Measurements from ENCODE around the gene SATB1.

The SATB1 gene

GRCh38 chr3:18431266-18431665, 6.1 kb upstream of the SATB1 start:
- DNase-seq, result no peak

GRCh38 chr3:18428991-18429745, 4.0 kb upstream of the SATB1 start:
- no peak for DNase-seq

GRCh38 chr3:18428036-18428435, 2.9 kb upstream of the SATB1 start:
- DNase-seq, result no peak

- DNase-seq, result no peak
These were observed 1.6 kb upstream of the SATB1 start for GRCh38 chr3:18426597-18427193.

- no peak for DNase-seq
These were observed 610 bp upstream of the SATB1 start for GRCh38 chr3:18425641-18426257.

GRCh38 chr3:18424213-18424728, 868 bp downstream of the SATB1 start:
- DNase-seq, result no peak

GRCh38 chr3:18423401-18424212, 1.5 kb downstream of the SATB1 start:
- peak; percentile 70 for DNase-seq

GRCh38 chr3:18422972-18423371, 2.2 kb downstream of the SATB1 start:
- DNase-seq, result no peak

GRCh38 chr3:18420555-18420954, 4.6 kb downstream of the SATB1 start:
- no peak for DNase-seq

- no peak for DNase-seq
These were observed 5.9 kb downstream of the SATB1 start for GRCh38 chr3:18419232-18419631.

GRCh38 chr3:18417904-18418572, 7.1 kb downstream of the SATB1 start:
- no peak for DNase-seq

GRCh38 chr3:18416332-18416731, 8.8 kb downstream of the SATB1 start:
- no peak for DNase-seq

- DNase-seq, result no peak
These were observed 9.3 kb downstream of the SATB1 start for GRCh38 chr3:18415839-18416238.

- no peak for DNase-seq
These were observed 10.0 kb downstream of the SATB1 start for GRCh38 chr3:18415167-18415566.

GRCh38 chr3:18412684-18413083, 12.5 kb downstream of the SATB1 start:
- DNase-seq, result no peak

GRCh38 chr3:18411541-18411940, 13.6 kb downstream of the SATB1 start:
- no peak for DNase-seq

GRCh38 chr3:18410205-18410604, 14.9 kb downstream of the SATB1 start:
- DNase-seq, result no peak

- no peak for DNase-seq
These were observed 15.9 kb downstream of the SATB1 start for GRCh38 chr3:18409266-18409665.

GRCh38 chr3:18405141-18405540, 20.0 kb downstream of the SATB1 start:
- DNase-seq, result peak; percentile 16

GRCh38 chr3:18403061-18403460, 22.1 kb downstream of the SATB1 start:
- no peak for DNase-seq

GRCh38 chr3:18402239-18402799, 22.8 kb downstream of the SATB1 start:
- DNase-seq, result no peak
